NCI-H2171 (cell line): ENCODE data around the gene ADAMTS2.

Experiments
- DNase-seq: peaks from one replicate; lab custom pipeline; 2025; lab: John Stamatoyannopoulos, UW

The ADAMTS2 gene

DNA sequence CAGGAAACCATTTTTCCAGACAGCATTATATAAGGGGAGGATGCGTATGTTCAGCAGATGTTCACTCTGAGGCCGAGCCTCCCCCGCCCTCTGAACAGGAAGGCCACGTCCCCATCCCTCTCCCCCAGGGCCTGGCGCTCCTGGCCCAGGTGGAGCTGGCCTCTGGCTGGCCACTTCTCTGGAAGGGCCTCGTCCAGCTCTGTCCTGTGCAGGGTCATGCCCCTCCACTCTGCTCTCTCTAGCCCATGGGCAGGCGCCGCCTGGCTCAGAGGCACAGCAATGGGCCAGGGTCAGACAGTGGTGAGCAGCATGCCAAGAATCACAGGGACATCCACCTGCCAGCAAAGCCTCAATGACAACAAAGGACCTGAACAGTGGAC lies 34.2 kb downstream of the ADAMTS2 start:
- no peak for DNase-seq

DNA sequence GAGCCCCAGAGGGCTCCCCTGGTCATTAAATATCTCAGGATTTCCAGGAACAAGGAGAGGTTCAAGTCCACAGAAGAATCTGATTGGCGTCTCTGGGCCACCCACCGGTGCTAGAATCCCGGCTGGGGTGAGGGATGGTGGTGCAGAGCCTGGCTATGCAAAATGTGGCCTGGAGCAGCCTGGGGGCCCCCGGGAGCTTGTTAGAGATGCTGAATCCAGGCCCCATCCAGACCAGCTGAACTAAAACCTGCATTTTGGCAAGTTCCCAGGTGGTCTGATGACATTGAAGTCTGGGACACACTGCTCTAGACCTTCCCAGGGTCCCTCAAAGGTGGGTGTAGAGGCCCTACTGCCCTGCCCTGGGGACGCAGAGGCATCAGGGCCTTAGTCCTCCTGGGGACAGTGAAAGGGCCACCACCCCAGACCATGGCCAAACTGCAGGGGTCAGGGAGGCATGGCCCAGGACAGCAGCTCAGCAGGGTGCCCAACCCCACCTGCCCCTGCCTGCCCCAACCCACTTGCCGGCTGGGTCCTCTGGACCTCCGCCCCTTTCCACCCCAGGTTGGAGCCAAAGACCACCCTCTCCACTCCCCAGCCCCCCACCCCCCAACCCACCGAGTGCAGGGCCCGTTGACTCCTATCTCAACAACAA lies 34.7 kb downstream of the ADAMTS2 start:
- DNase-seq, result no peak

DNA sequence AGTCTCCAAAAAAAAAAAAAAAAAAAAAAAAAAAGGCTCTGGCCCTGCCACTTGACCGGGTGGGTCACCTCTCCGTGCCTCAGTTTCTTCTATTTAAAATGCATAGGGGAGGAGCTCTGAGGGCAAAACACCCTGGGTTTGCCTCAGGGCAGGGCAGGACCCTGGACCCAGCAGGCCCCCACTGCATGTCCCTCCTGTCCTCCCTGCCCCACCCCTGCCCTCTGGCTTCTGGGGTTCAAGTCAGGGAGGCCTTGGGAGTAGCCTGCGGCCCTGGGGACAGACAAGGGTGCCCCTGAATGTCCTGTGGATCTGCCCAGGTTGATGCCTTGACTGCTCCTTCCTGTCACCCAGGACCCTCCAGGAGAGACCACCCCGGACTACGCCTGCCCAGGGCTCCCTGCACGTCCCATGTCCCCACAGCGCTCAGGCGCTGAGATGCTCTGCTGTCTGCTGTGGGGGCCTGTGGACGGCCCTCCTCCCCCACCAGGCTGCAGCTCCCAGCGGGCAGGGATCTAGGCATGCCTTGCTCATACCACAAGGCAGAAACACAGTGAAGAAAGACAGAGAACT lies 35.4 kb downstream of the ADAMTS2 start:
- DNase-seq, result no peak

DNA sequence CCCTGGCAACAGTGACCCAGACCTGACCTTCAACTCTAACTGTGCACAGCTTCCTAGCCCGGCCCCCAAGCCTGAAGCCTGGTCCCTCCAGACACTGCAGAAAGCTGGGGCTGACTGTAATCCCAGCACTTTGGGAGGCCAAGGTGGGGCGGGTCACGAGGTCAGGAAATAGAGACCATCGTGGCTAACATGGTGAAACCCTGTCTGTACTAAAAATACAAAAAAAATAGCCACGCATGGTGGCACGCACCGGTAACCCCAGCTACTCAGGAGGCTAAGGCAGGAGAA lies 35.9 kb downstream of the ADAMTS2 start:
- DNase-seq, result no peak

DNA sequence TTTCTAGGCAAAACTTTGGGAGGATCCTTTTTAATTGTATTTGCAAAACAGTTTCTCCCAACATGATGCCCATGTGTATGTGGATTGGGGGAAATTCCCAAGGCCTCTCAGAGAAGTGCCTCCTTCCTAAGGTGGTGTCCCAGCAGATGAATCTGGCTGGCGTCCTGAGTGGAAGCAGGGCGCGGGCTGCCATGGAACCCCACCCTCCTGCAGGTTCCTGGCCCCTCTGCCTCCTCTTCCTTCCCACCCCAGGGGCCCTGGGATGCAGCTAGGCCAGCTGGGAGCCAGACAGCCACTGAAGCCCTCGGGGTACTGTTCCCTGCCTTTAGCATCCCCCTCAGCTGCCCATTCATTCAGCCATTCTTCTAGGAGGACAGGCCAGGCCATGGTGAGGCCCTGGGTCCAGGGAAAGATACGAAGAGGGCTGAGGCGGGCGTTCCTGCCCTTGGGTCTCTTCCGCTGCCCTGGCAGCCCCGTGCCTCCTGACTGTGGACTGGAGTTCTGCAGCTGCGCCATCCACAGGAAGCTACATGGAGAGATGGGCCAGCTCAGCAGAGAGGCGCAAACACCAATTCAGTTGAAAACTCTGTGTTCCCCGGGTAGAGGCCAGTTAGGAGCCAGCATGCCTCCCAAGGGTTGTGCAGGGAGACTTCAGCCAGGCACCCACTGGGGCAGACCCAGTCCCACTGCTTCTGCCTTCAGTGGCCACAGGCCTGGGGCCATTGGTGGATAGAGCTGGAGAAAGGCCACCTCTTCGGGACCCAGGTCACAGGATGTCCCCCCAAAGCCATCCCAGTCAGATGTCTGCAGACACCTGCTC lies 36.5 kb downstream of the ADAMTS2 start:
- DNase-seq, result no peak

DNA sequence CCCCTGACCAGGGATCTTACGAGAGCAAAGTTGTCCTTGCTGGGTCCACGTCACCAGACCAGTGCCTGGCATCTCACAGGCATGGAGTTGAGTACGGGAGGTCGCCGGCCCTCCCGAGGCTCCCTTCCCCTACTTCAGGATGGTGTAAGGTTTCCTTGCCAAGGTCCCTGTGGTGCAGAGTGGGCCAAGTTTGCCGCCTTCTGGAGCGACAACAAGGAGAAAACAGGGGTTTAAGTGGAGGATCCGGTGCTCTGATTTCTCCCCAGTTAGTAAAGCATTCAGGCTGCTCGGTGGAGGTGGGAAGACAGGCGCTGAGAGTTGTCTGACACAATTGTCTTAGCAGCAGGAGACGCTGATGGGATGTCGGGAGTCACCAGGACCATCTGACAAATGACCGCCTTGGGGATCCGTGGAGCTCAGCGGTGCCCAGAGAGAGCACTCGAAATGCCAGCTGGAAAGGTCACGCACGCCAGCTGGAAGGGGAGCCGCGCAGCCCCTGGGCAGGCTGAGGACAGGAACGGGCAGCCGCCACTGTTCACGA lies 37.3 kb downstream of the ADAMTS2 start:
- no peak for DNase-seq

DNA sequence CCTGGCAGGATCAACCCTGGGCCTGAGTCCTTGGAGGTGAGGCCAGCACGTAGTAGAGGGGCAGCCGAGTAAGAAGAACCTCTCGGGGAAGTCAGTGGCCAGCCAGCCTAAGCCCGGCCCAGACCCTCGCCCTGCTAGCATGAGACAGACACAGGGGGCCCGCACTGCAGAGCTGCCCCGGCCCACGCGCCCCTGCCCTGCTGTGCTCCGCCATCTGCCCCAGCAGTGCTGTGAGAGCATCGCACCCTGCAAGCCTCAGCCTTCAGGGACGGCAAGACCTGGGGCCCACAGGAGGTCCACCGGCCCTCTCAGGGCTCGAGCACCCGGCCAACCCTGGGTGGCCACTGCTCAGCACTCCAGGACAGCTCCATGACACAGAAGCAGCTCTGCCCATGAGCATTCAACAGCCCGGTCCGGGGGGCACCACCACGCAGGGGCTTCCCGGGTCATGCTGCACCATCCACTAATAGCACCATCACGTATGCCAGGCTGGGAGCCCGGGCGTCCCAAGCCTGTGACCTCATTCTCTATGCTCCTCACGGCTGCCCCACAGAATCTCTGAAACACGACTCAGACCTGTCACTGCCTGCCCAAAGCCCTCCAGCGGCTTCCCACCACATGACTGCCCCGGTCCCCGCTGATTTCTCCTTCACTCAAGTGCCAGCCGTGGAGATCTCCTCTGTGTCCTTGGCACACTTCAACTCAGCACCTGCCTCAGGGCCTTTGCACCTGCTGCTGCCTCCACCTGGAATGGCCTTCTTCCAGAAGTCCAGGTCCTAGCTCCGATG lies 38.1 kb downstream of the ADAMTS2 start:
- no peak for DNase-seq

DNA sequence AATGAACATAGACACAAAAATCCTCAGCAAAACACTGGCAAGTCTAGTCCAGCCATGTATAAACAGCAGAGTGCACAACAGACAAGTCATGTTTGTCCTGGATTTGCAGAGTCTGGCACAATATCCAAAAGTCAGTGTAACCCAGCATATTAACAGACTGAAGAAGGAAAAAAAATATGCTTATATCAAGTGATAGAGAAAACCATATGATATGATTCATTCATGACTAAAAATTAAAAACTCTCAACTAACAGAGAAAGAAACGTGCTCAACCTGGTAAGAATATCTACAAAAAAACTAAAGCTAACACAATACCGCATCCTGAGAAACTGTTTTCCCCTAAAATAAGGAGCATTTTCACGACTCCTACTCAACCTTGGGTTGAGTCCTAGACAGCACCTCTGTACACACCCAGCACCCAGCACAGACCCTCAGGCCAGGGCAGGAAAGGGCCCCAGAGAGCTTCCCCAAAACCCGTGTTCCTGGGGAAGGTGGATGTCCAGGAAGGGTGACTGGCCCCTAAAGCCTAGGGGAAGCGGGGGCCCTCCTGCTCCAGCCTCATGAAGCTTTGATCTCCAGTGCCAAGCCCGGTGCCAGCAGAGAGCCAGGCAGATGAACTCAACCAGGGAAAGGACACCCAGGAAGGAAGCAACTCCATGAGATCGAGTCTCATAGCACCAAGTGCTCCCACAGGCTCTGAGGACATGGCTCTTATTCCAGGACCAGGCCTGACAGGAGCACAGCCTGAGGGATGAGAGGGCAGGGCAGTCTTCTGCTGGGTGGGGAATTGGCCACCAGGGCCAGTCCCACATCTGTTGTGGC lies 38.9 kb downstream of the ADAMTS2 start:
- no peak for DNase-seq

DNA sequence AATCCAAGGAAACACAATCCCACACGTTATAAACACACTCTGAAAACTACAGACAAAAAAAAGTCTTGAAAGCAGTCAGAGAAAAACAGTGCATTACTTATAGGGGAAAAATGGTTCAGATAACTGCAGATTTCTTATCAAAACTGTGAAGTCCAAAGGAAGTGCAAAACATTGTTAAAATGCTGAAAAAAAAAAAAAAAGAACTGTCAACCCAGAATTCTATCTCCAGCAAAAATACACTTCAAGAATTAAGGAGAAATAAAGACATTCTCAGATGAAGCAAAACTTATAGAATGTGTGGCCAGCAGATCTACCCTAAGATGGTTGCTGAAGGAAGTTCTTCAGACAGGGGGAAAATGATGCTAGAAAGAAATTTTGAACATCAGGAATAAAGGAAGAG lies 40.4 kb downstream of the ADAMTS2 start:
- no peak for DNase-seq

DNA sequence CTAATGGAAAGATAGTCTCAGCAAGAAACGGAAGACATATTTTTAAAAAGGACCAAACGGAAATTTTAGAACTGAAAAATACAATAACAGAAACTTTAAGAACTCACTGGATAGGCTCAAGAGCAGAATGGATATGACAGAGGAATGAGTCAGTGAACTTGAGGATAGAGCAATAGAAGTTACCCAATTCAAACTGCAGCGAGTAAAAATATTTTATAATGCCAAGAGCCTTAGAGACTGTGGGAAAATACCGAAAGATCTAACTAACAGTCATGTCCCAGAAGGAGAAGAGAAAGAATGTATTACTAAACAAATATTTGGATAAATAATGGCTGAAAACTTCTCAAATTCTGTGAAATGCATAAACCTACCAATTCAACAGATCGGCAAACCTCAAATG lies 40.8 kb downstream of the ADAMTS2 start:
- DNase-seq, result no peak

DNA sequence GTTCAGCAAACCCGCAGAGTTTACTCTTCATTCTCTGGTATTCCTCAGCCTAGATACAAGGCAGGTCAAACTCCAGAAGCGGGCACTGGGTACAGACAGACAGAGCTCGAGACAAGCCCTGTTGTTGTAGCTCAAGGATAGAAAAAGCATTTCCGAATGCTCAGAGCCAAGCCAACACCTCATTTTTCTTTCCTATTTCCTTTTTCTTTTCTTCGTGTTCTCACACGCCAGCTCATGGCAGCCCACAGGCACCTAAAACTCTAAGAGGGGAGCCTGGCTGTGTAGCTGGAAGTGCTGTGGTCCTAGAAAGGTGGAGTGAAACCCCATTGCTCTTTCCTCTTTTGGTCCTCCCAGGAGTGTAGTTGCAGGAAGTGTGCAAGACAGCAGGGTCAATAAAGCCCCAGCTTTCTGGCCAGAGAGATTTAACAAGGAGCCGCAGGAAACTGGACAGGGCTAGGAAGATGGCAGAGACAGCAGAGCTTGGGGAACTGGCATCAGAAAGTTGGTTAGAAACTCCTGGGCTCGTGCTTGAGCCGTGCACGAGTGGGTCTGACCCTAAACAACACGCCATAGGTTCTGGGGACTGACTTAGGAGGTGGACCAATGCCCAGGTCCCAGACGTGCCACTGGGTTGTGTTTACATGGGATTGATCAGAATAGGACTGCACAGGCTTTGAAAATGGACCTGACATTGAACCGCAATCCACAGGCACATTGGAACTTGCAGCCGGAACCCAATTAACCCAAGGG lies 41.6 kb downstream of the ADAMTS2 start:
- DNase-seq, result no peak

DNA sequence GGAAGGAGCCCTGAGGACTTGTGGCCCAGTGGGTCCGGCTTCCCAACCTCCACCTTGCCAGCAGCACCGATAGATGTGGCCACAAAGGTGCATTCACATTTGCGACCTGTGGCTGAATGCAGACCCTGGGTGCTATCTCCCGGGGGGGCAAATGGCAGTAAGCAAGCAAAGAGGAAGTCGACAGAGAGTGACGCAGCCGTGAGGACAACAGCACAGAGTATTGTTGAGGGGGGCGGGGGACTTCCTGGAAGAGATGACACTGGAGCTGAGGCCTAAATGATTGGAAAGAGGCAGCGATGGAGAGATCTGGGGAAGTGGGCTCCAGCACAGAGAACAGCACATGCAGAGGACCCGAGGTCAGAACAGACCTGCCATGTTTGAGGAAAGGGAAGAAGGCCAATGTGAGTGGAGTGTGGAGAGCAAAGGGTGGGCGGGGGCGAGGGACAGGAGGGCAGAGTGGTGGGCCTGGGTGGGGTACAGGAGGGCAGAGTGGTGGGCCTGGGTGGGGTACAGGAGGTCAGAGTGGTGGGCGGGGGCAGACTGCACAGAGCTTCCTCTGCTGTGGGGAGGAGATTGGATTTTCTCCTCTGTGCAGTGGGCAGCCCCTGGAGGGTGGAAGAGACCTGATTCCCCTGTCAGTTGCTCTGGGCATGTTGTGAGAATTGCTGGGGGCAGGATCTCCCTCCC lies 42.6 kb downstream of the ADAMTS2 start:
- DNase-seq, result no peak

DNA sequence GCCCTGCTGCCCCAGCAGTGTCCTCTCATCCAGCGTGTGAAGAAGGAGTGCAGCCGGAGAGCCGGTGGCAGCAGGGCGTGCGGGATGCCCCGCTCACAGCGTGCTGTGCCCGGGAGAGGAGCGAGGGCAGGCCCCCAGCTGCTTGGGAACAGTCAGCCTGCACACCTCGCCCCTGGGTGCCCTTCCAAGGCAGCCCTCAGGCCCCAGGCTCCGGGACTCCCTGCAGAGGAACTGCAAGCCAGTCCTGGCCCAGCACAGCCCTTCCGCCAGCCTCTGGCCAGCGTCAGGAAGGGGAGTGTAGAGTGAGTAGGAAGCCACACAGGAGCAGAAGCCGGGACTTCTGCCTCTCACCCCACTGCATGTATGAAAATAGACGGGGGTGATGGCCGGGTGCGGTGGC lies 43.5 kb downstream of the ADAMTS2 start:
- no peak for DNase-seq

DNA sequence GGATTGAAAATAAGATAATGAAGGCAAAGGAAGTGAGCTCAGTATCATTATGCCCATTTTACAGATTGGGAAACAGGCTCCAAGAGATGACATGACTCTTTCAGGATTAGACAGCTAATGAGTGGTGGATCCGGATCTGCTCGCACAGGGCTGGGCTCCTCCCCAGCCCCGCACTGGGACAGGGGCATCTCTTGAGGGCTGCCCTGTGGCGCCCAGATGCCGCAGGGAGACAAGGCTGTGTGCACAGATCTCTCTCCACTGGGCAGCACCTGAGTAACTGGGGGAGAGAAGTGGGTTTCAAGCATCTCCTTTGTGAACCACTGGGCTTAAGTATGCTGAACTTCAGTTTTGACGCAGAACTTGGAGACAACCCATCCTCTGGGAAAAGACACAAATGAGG lies 43.9 kb downstream of the ADAMTS2 start:
- DNase-seq, result no peak

DNA sequence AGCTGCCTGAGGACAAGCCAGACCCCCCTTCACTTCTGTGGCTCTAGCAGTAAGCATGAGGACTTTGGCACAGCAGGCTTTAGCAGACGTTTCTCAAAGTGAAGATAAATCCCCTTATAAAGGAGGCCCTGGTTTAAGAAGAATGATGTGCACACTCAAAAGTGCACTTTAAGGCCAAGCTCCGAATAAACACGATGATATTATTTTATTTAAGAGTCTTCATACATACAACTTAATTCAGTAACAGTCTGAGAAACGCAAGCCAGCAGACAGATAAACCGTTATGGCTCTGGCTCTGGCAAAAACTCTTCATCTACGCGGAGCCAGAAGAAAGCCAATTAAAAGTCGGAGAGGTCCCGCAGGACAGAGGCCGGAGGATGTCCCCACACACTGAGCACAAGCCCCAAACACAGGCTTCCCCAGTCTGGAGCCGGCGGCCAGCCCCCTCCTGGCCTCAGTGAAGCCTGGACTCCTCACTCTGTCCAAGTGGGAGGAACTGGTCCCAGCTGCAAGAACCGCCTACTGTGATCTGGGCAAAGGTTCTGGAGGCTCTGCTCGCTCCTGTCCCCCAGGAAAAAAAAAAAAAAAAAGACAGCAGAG lies 44.6 kb downstream of the ADAMTS2 start:
- DNase-seq, result no peak

DNA sequence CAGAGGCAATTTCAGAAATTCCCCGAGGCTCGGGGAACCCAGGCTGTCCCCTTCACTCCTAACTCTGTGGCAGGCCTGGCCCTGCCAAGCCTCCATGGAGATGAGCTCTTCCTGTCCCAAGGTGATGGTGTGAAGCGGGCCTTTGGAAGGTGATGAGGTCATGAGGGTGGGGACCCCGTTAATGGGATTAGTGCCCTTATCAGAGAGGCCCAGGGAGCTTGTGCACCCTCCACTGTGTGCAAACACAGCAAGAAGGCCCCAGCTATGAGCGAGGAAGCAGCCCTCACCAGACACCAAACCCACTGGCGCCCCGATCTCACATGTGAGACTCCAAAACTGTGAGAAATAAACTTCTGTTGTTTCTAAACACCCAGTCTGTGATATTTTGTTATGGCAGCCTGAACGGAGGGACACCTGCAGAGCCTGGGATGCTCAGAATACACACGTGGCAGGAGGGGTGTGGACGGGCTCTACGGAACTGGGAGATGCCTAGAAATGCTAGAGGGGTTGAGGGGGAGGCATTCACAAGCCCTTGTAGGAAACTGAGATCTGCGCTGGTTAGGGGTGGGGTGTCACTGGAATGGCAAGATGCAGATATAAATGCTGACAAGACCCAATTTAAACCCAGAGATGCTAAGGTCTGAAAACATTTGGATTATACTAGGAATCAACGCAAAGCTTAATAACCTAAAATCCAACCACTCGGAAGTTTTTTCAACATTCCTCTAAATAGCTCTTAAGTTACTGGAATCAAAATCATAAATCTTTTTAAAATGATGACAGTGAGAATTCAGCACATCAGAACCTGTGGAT lies 46.9 kb downstream of the ADAMTS2 start:
- DNase-seq, result no peak

DNA sequence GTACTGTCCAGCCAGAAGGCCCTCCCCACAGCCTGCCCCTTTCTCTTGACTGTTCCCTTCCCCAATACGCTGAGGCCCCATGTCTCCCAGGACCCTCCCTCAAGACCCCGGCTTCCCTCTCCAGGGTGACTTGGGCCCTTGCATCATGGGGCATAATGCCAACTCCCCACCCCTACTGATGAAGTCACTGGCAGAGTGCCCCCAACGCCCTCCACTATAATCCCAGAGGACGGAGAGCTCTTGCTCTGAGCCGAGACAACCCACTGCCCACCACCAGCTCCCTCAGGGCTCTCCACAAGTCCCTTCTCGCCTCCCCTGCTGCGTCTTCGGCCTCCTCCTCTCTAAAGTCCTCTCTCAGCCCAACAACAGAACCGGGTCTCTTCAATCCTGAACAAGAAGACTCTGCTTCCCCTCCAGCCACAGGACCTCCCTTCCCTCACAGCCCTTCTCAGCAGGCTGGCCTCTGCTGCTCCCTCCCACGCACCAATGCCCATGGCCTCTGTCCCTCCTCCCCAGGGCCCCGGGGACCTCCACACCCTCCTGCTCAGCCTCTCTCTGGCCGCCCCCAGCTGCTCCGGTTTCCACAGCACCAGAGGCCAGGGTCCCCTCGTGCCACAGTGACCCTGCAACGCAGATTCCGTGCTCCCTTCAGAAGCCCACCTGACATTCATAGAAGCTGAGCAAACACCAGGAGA lies 47.6 kb downstream of the ADAMTS2 start:
- DNase-seq, result no peak

DNA sequence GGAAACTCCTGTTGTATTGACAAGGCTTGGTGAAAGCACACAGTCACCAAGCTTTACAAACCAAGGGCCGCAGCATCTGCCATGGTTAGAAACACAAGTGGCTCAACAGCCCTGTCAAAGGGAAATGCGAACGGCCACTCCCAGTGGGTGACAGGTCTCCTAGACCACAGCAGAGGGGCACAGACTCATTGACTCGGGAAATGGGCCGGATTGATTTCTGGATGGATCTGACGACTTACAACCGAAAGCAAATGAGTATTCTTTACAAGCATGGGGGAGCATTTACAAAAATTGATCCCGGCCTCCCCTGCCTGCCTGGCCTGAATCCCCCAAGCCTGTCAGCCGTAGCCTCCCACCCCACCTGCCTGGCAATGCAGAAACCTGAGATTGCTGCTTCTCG lies 48.2 kb downstream of the ADAMTS2 start:
- DNase-seq, result no peak
